ENCODE data around the gene ANTKMT.

DNA sequence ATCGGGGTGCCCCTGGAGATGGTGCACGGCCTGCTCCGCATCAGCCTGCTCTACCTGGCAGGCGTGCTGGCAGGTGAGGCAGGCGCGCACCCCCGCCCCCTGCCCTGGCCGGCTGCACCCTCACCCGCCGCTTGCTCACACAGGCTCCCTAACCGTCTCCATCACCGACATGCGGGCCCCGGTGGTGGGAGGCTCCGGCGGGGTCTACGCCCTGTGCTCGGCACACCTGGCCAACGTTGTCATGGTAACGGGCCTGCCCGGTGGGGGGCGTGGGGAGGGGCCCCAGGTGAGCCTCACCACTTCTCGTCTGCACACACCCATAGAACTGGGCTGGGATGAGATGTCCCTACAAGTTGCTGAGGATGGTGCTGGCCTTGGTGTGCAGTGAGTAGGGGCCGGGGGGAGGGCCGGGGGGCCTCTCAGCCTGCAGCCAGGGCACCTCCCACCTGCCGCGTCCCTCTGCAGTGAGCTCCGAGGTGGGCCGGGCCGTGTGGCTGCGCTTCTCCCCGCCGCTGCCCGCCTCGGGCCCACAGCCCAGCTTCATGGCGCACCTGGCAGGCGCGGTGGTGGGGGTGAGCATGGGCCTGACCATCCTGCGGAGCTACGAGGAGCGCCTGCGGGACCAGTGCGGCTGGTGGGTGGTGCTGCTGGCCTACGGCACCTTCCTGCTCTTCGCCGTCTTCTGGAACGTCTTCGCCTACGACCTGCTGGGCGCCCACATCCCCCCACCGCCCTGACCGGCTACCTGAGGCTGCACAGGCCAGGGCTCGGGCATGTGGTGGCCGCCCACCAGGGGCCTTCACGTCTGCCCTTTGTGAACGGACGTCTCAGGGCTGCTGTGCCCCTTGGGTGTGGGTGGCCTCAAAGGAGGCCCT is 43.4 kb upstream of the ANTKMT start:
- TF ChIP-seq, protein P1, sequence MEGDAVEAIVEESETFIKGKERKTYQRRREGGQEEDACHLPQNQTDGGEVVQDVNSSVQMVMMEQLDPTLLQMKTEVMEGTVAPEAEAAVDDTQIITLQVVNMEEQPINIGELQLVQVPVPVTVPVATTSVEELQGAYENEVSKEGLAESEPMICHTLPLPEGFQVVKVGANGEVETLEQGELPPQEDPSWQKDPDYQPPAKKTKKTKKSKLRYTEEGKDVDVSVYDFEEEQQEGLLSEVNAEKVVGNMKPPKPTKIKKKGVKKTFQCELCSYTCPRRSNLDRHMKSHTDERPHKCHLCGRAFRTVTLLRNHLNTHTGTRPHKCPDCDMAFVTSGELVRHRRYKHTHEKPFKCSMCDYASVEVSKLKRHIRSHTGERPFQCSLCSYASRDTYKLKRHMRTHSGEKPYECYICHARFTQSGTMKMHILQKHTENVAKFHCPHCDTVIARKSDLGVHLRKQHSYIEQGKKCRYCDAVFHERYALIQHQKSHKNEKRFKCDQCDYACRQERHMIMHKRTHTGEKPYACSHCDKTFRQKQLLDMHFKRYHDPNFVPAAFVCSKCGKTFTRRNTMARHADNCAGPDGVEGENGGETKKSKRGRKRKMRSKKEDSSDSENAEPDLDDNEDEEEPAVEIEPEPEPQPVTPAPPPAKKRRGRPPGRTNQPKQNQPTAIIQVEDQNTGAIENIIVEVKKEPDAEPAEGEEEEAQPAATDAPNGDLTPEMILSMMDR (IDR thresholded peaks at IDR 0.05): no peak
- no peak for TF ChIP-seq POLR2A (IDR thresholded peaks at IDR 0.05)
